ENCODE data around the gene TP73. TPM values are rescaled to one million over a fixed set of nuclear protein-coding genes. Genes with fewer than 3 reads are reported as not detected.

The TP73 gene
- total RNA-seq, 3 donors from 2014 or later: 0.66 to 1.0 TPM; not detected in 1

DNA sequence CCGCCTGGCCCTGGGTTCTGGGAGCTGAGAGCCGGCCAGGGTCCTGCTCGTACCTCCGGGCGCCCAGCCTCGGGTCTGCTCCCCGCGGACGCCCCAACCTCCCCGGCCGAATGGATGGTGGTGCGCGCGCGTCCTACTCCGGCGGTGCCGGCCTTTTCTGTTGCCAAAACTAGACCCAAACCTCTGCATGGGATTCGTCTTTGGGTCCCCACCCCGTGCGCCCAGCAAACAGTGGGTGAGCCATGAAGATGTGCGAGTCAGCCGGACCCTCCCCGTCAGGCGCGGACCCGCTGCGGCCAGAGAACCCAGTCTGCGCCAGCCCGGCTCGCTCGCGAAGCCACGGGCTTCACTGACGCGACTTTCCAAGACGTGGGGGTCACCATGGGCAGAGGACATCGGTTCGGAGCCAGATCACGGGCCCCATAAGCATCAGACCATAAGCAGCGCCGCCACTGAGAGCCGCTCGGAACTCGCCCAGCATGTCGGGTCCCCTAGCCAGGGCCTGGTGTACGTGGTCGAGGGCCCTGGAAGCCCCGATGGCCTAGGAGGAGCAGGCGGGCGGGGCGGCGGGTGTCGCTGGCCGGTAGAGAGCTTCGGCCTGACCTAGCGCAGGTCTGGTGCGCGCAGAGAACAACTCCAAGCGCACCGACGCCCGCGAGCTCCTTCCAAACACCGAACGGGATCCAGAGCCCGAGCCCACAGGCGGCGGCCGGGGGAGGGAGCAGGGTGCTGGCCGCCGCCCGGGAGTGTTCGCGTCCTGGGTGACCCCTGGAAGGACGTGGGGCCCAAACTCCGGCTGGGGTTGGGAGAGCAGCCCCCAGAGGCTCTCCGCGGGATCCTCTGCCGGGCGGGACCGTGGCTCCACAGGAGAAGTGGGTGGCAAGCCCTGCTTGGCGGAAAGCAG lies 1.0 kb upstream of the TP73 start:
- Histone ChIP-seq H3K27me3 (peaks cover 22 to 45% of the 10 kb centered on the region in 2 donors), H3K4me1 (peaks cover 6 to 7% of the 10 kb centered on the region in 2 donors), H3K4me3 (peak overlapping the region in 2 of 3 donors; percentile 51 to 96), H3K36me3 (no peaks in the 10 kb centered on the region), H3K9me3 (no peaks in the 10 kb centered on the region), H3K27ac (no peak overlapping the region)
- DNase-seq (ENCODE audit: low spot score in 2 of 2): no peak
- intact Hi-C loops (cut with DNase I; ENCODE audit: low total_unique reads): no loop called here
- TF ChIP-seq POLR2A (IDR thresholded peaks at IDR 0.05): no peak
- no peak for TF ChIP-seq POLR2AphosphoS5 (IDR thresholded peaks at IDR 0.05)
- TF ChIP-seq, protein P1, sequence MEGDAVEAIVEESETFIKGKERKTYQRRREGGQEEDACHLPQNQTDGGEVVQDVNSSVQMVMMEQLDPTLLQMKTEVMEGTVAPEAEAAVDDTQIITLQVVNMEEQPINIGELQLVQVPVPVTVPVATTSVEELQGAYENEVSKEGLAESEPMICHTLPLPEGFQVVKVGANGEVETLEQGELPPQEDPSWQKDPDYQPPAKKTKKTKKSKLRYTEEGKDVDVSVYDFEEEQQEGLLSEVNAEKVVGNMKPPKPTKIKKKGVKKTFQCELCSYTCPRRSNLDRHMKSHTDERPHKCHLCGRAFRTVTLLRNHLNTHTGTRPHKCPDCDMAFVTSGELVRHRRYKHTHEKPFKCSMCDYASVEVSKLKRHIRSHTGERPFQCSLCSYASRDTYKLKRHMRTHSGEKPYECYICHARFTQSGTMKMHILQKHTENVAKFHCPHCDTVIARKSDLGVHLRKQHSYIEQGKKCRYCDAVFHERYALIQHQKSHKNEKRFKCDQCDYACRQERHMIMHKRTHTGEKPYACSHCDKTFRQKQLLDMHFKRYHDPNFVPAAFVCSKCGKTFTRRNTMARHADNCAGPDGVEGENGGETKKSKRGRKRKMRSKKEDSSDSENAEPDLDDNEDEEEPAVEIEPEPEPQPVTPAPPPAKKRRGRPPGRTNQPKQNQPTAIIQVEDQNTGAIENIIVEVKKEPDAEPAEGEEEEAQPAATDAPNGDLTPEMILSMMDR (IDR thresholded peaks at IDR 0.05): no peak

DNA sequence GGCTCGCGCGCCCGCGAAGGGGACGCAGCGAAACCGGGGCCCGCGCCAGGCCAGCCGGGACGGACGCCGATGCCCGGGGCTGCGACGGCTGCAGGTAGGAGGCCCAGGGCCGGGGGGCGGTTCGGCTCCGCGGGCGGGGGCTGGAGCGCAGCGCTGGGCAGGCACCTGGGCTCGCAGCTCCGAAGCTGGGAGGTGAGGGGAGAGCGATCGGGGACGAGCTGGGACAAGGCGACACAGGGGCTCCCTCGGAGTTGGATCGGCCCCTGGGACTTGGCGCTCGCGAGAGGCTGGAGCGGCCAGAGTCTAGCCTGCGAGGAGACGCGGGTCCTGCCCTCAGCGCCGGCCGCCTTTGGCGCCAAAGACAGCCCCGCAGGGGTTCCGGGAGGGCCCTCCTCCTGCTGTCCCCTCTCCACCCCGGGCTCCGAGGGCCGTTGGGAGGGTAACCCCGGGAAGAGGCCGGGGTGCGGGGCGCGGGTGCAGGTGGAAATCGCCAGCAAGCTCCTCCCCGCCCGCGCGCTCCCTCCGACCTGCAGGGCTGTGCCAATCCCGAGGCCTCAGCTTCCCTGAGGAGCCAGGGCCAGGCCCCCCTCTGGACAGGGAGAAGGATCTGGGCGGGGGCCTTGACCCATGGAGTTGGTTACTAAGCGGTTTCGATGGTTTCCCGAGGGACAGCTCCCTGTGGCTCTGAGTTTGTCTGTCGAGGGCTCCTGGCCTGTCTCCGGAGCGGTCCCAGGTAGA lies 401 bp downstream of the TP73 start:
- Histone ChIP-seq H3K9me3 (no peaks in the 10 kb centered on the region), H3K36me3 (no peaks in the 10 kb centered on the region), H3K4me3 (peak overlapping the region in 2 of 3 donors; percentile 51 to 96), H3K4me1 (peaks cover 6 to 7% of the 10 kb centered on the region in 2 donors), H3K27me3 (peaks cover 22 to 52% of the 10 kb centered on the region in 2 donors), H3K27ac (no peak overlapping the region)
- TF ChIP-seq POLR2A (IDR thresholded peaks at IDR 0.05): no peak
- TF ChIP-seq POLR2AphosphoS5 (IDR thresholded peaks at IDR 0.05): no peak
- TF ChIP-seq, protein P1 (IDR thresholded peaks at IDR 0.05): no peak
- DNase-seq (ENCODE audit: low spot score in 2 of 2): no peak
- intact Hi-C loops (cut with DNase I; ENCODE audit: low total_unique reads): no loop called here

DNA sequence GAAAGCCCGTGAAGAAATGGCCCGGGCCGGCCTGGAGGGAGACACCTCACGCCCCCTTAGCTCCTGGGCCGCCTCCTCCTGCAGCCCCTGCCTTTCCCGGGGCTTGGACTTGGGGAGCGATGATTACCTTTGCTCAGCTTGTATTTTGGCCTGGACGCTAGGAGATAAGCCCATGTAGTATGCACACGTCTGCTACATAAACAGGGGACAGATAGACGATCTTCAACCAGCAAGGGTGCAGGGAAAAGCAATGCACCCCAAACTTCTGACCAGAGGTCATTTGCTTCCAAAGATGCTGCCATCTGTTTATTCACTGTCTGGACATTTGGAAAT lies 936 bp downstream of the TP73 start:
- peaks cover 22 to 54% of the 10 kb centered on the region in 2 donors for H3K27me3 ChIP-seq
- intact Hi-C loops (cut with DNase I; ENCODE audit: low total_unique reads): no loop called here
- no peaks in the 10 kb centered on the region for H3K36me3 ChIP-seq
- no peak for DNase-seq (ENCODE audit: low spot score in 2 of 2)
- H3K4me1 ChIP-seq: peaks cover 6 to 7% of the 10 kb centered on the region in 2 donors
- no peak for TF ChIP-seq POLR2A (IDR thresholded peaks at IDR 0.05)
- TF ChIP-seq, protein P1 (IDR thresholded peaks at IDR 0.05): no peak
- no peak for TF ChIP-seq POLR2AphosphoS5 (IDR thresholded peaks at IDR 0.05)
- peak overlapping the region in 1 of 3 donors; percentile 51 for H3K4me3 ChIP-seq
- H3K27ac ChIP-seq: no peak overlapping the region
- H3K9me3 ChIP-seq: no peaks in the 10 kb centered on the region

DNA sequence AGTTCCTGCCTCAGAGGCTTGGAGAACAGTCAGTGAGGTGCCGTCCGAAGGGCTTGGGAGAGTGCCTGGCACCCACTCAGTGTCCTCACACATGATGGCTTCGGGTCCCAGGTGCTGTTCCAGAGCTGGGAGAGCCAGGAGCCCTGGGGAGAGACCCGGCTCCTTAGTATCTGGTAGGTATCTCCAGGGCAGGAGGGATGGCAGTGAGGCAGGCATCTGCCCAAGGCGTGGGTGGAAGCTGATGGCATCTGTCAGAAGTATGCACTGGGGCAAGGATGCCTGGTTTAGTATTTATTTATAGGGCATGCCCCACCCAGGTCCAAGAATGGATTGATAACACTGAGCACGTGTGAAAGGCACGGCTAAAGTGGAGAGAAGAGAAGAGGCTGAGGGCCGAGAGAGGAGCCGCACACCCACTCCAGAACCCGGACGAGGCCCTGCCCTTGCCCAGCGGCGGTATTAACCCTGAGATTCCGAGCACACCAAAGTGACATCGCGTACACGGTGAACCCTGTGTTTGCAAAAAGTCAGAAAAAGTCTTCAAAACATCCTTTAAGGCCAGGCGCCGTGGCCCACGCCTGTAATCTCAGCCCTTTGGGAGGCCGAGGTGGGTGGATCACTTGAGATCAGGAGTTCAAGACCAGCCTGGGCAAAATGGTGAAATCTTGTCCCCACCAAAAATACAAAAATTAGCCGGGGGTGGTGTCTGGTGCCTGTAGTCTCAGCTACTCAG lies 2.4 kb downstream of the TP73 start:
- Histone ChIP-seq H3K27ac (no peak overlapping the region), H3K9me3 (no peaks in the 10 kb centered on the region), H3K4me3 (no peak overlapping the region), H3K27me3 (peaks cover 22 to 54% of the 10 kb centered on the region in 2 donors), H3K36me3 (no peaks in the 10 kb centered on the region), H3K4me1 (peaks cover 0 to 7% of the 10 kb centered on the region in 2 donors)
- peak in 1 of 2 donors; percentile 47 for DNase-seq (ENCODE audit: low spot score in 2 of 2)
- intact Hi-C loops (cut with DNase I; ENCODE audit: low total_unique reads): no loop called here
- TF ChIP-seq POLR2AphosphoS5 (IDR thresholded peaks at IDR 0.05) (no peak), POLR2A (IDR thresholded peaks at IDR 0.05) (no peak)
- TF ChIP-seq, protein P1 (IDR thresholded peaks at IDR 0.05): no peak

All from breast epithelium (tissue), 4 donors.